Adipocyte (in vitro differentiated cells): ENCODE data around the gene PEPD.

Experiments
- DNase-seq: peaks from one replicate; pipeline ENCODE4 v3.0.0-alpha.2; 2015; ENCODE audit warnings: low read depth
- H3K27me3 ChIP-seq: replicated peaks from 2 replicates; pipeline ENCODE4 v1.7.0; 2013; ENCODE audit warnings: mild to moderate bottlenecking, low read length, moderate library complexity; ENCODE audit not compliant: control insufficient read depth, insufficient read depth
- H3K36me3 ChIP-seq: 2 replicates; pipeline ENCODE4 v1.7.0; 2013; ENCODE audit warnings: low read length, mild to moderate bottlenecking, moderate library complexity; ENCODE audit not compliant: control insufficient read depth, insufficient read depth, severe bottlenecking
- H3K4me1 ChIP-seq: 2 replicates; pipeline ENCODE4 v1.7.0; 2013; ENCODE audit warnings: mild to moderate bottlenecking, low read length, moderate library complexity; ENCODE audit not compliant: control insufficient read depth, insufficient read depth
- H3K4me3 ChIP-seq: 2 replicates; pipeline ENCODE4 v1.7.0; 2013; ENCODE audit warnings: mild to moderate bottlenecking, low read length, moderate library complexity
- H3K9ac ChIP-seq: 2 replicates; pipeline ENCODE4 v1.7.0; 2013; ENCODE audit warnings: mild to moderate bottlenecking, low read length, moderate library complexity
- H3K9me3 ChIP-seq: 2 replicates; pipeline ENCODE4 v1.7.0; 2013; ENCODE audit warnings: mild to moderate bottlenecking, low read length, moderate library complexity; ENCODE audit not compliant: control insufficient read depth

PEPD gene

GRCh38 chr19:33546656-33547055, 25.1 kb upstream of the PEPD start:
- Histone ChIP-seq H3K9ac (no peak overlapping the region), H3K9me3 (peaks cover 7% of the 10 kb centered on the region), H3K27me3 (peaks cover 28% of the 10 kb centered on the region), H3K4me3 (no peak overlapping the region), H3K36me3 (no peaks in the 10 kb centered on the region), H3K4me1 (no peaks in the 10 kb centered on the region)
- DNase-seq = no peak

- Histone ChIP-seq H3K36me3 (no peaks in the 10 kb centered on the region), H3K9me3 (peaks cover 7% of the 10 kb centered on the region), H3K9ac (no peak overlapping the region), H3K27me3 (peaks cover 29% of the 10 kb centered on the region), H3K4me3 (no peak overlapping the region), H3K4me1 (no peaks in the 10 kb centered on the region)
- no peak for DNase-seq
Observed at GRCh38 chr19:33545217-33545981, 23.8 kb upstream of the PEPD start.

GRCh38 chr19:33535226-33535625, 13.6 kb upstream of the PEPD start:
- Histone ChIP-seq H3K4me1 (peaks cover 4% of the 10 kb centered on the region), H3K9ac (no peak overlapping the region), H3K9me3 (no peaks in the 10 kb centered on the region), H3K27me3 (peaks cover 19% of the 10 kb centered on the region), H3K36me3 (no peaks in the 10 kb centered on the region), H3K4me3 (no peak overlapping the region)
- no peak for DNase-seq

GRCh38 chr19:33532859-33533460, 11.4 kb upstream of the PEPD start:
- no peak overlapping the region for H3K4me3 ChIP-seq
- no peak for DNase-seq

GRCh38 chr19:33530842-33531241, 9.3 kb upstream of the PEPD start:
- DNase-seq = no peak
- H3K27me3 ChIP-seq = peaks cover 44% of the 10 kb centered on the region
- H3K4me3 ChIP-seq = no peak overlapping the region
- H3K9ac ChIP-seq = no peak overlapping the region
- peaks cover 4% of the 10 kb centered on the region for H3K4me1 ChIP-seq
- H3K36me3 ChIP-seq = no peaks in the 10 kb centered on the region
- no peaks in the 10 kb centered on the region for H3K9me3 ChIP-seq

More at GRCh38 chr19:33532859-33533460, 11.4 kb upstream of the PEPD start:
- Histone ChIP-seq H3K9me3 (no peaks in the 10 kb centered on the region), H3K4me1 (peaks cover 4% of the 10 kb centered on the region), H3K27me3 (peaks cover 41% of the 10 kb centered on the region), H3K36me3 (no peaks in the 10 kb centered on the region), H3K9ac (no peak overlapping the region)

- H3K9me3 ChIP-seq = no peaks in the 10 kb centered on the region
- H3K36me3 ChIP-seq = no peaks in the 10 kb centered on the region
- H3K27me3 ChIP-seq = peaks cover 44% of the 10 kb centered on the region
- no peak for DNase-seq
- H3K4me3 ChIP-seq = no peak overlapping the region
- no peak overlapping the region for H3K9ac ChIP-seq
- H3K4me1 ChIP-seq = peaks cover 2% of the 10 kb centered on the region
Observed at GRCh38 chr19:33530296-33530695, 8.7 kb upstream of the PEPD start.

GRCh38 chr19:33529094-33529676, 7.6 kb upstream of the PEPD start:
- H3K9ac ChIP-seq = no peak overlapping the region
- H3K9me3 ChIP-seq = no peaks in the 10 kb centered on the region
- no peak overlapping the region for H3K4me3 ChIP-seq
- peaks cover 44% of the 10 kb centered on the region for H3K27me3 ChIP-seq
- no peaks in the 10 kb centered on the region for H3K36me3 ChIP-seq
- no peak for DNase-seq
- H3K4me1 ChIP-seq = no peaks in the 10 kb centered on the region

GRCh38 chr19:33528404-33528803, 6.8 kb upstream of the PEPD start:
- no peak for DNase-seq
- no peaks in the 10 kb centered on the region for H3K9me3 ChIP-seq
- H3K4me1 ChIP-seq = no peaks in the 10 kb centered on the region
- no peaks in the 10 kb centered on the region for H3K36me3 ChIP-seq
- no peak overlapping the region for H3K9ac ChIP-seq
- H3K27me3 ChIP-seq = peaks cover 44% of the 10 kb centered on the region
- no peak overlapping the region for H3K4me3 ChIP-seq

GRCh38 chr19:33527125-33527524, 5.5 kb upstream of the PEPD start:
- H3K9ac ChIP-seq = no peak overlapping the region
- DNase-seq = no peak
- H3K27me3 ChIP-seq = peaks cover 44% of the 10 kb centered on the region

GRCh38 chr19:33524024-33524664, 2.6 kb upstream of the PEPD start:
- Histone ChIP-seq H3K9ac (no peak overlapping the region), H3K9me3 (no peaks in the 10 kb centered on the region), H3K36me3 (no peaks in the 10 kb centered on the region), H3K4me3 (no peak overlapping the region), H3K27me3 (peaks cover 22% of the 10 kb centered on the region), H3K4me1 (peaks cover 16% of the 10 kb centered on the region)
- no peak for DNase-seq

More at GRCh38 chr19:33527125-33527524, 5.5 kb upstream of the PEPD start:
- peaks cover 2% of the 10 kb centered on the region for H3K4me1 ChIP-seq
- H3K36me3 ChIP-seq = no peaks in the 10 kb centered on the region
- H3K9me3 ChIP-seq = no peaks in the 10 kb centered on the region
- no peak overlapping the region for H3K4me3 ChIP-seq

- Histone ChIP-seq H3K36me3 (no peaks in the 10 kb centered on the region), H3K4me3 (no peak overlapping the region), H3K27me3 (peaks cover 13% of the 10 kb centered on the region), H3K9me3 (no peaks in the 10 kb centered on the region), H3K4me1 (peaks cover 21% of the 10 kb centered on the region), H3K9ac (no peak overlapping the region)
- no peak for DNase-seq
Observed at GRCh38 chr19:33523167-33523566, 1.6 kb upstream of the PEPD start.
